HEK293 (cell line): ENCODE data around the gene MRPL36.

Source experiments
- CTCF ChIP-seq: fragments of 450-650 bp; formaldehyde crosslinking; IDR thresholded peaks from 2 replicates; pipeline ENCODE4 v1.5.1; 2016; ENCODE audit warnings: missing biosample characterization, missing genetic modification characterization
- TCF7L2 ChIP-seq: IDR thresholded peaks from 2 replicates; pipeline ENCODE4 v1.6.1; 2011; ENCODE audit warnings: low read depth, mild to moderate bottlenecking, inconsistent platforms, low read length, moderate library complexity, borderline replicate concordance
- ZNF514 ChIP-seq: fragments of 450-650 bp; formaldehyde crosslinking; IDR thresholded peaks from 2 replicates; pipeline ENCODE4 v1.5.1; 2016; ENCODE audit warnings: missing biosample characterization, missing genetic modification characterization
- ZSCAN16 ChIP-seq: fragments of 450-650 bp; formaldehyde crosslinking; IDR thresholded peaks from 2 replicates; pipeline ENCODE4 v1.5.1; 2016; ENCODE audit warnings: missing biosample characterization, missing genetic modification characterization

GRCh38 chr5:1783216-1783554, 16.5 kb downstream of the MRPL36 start:
- no peak for TF ChIP-seq CTCF
- TF ChIP-seq ZSCAN16 (tag by site-specific recombination) = no peak
- no peak for TF ChIP-seq ZNF514
- no peak for TF ChIP-seq TCF7L2
